Measurements from ENCODE around the gene SLC6A8. TPM values are rescaled to one million over a fixed set of nuclear protein-coding genes. Genes with fewer than 3 reads are reported as not detected.
"Not testable (repeated sequence)": the region's sequence is repeated elsewhere in the genome, so short reads cannot be mapped to it uniquely, and the experiment has no call there.

SLC6A8 gene
- total RNA-seq, 1 donor from 2014 or later: 5.9 TPM

- Mint-ChIP-seq H3K9me3 (no peaks in the 10 kb centered on the region), H3K36me3 (ENCODE audit: low read depth) (no peaks in the 10 kb centered on the region), H3K4me1 (ENCODE audit: low read depth) (peaks cover 7% of the 10 kb centered on the region), H3K4me3 (no peak overlapping the region), H3K27ac (no peak overlapping the region), H3K27me3 (ENCODE audit: insufficient read depth) (peaks cover 14% of the 10 kb centered on the region)
- intact Hi-C loops (cut with micrococcal nuclease): no loop called here
- no peak for DNase-seq (ENCODE audit: low spot score)
These were observed 15.9 kb upstream of the SLC6A8 start for GRCh38 chrX:153671589-153672530.

- Mint-ChIP-seq H3K27ac (no peak overlapping the region), H3K4me3 (no peak overlapping the region), H3K27me3 (ENCODE audit: insufficient read depth) (peaks cover 16% of the 10 kb centered on the region), H3K36me3 (ENCODE audit: low read depth) (no peaks in the 10 kb centered on the region), H3K9me3 (no peaks in the 10 kb centered on the region), H3K4me1 (ENCODE audit: low read depth) (peaks cover 4% of the 10 kb centered on the region)
- DNase-seq (ENCODE audit: low spot score): no peak
- intact Hi-C loops (cut with micrococcal nuclease): no loop called here
These were observed 14.9 kb upstream of the SLC6A8 start for GRCh38 chrX:153672531-153673427.

GRCh38 chrX:153673428-153674218 lies 14.1 kb upstream of the SLC6A8 start, which contains the start of gene PNCK:
Gene PNCK, minus strand, starts transcription at chrX:153673813. Its CDS starts 737 bp downstream, at chrX:153673076.
- DNase-seq (ENCODE audit: low spot score): no peak
- Mint-ChIP-seq H3K9me3 (no peaks in the 10 kb centered on the region), H3K27me3 (ENCODE audit: insufficient read depth) (peaks cover 16% of the 10 kb centered on the region), H3K36me3 (ENCODE audit: low read depth) (no peaks in the 10 kb centered on the region), H3K4me1 (ENCODE audit: low read depth) (no peaks in the 10 kb centered on the region), H3K4me3 (no peak within 1 kb of the TSS), H3K27ac (peak within 1 kb of the TSS; percentile 68)
- intact Hi-C loops (cut with micrococcal nuclease): no loop called here

- Mint-ChIP-seq H3K27me3 (ENCODE audit: insufficient read depth) (peaks cover 16% of the 10 kb centered on the region), H3K9me3 (no peaks in the 10 kb centered on the region), H3K4me3 (no peak overlapping the region), H3K36me3 (ENCODE audit: low read depth) (no peaks in the 10 kb centered on the region), H3K27ac (peak overlapping the region; percentile 68), H3K4me1 (ENCODE audit: low read depth) (no peaks in the 10 kb centered on the region)
- intact Hi-C loops (cut with micrococcal nuclease): no loop called here
- no peak for DNase-seq (ENCODE audit: low spot score)
These were observed 13.4 kb upstream of the SLC6A8 start for GRCh38 chrX:153674219-153674851.

- no peak for DNase-seq (ENCODE audit: low spot score)
- no peaks in the 10 kb centered on the region for H3K9me3 Mint-ChIP-seq
- no peak overlapping the region for H3K27ac Mint-ChIP-seq
- H3K4me3 Mint-ChIP-seq: no peak overlapping the region
- peaks cover 12% of the 10 kb centered on the region for H3K27me3 Mint-ChIP-seq (ENCODE audit: insufficient read depth)
- H3K4me1 Mint-ChIP-seq (ENCODE audit: low read depth): no peaks in the 10 kb centered on the region
- intact Hi-C loops (cut with micrococcal nuclease): no loop called here
- no peaks in the 10 kb centered on the region for H3K36me3 Mint-ChIP-seq (ENCODE audit: low read depth)
These were observed 6.6 kb upstream of the SLC6A8 start for GRCh38 chrX:153681175-153681574.

GRCh38 chrX:153683486-153683885 lies 4.2 kb upstream of the SLC6A8 start:
- H3K27me3 Mint-ChIP-seq (ENCODE audit: insufficient read depth): peaks cover 14% of the 10 kb centered on the region
- DNase-seq (ENCODE audit: low spot score); H3K27ac Mint-ChIP-seq; H3K4me1 Mint-ChIP-seq (ENCODE audit: low read depth); intact Hi-C loops (cut with micrococcal nuclease); H3K9me3 Mint-ChIP-seq; H3K36me3 Mint-ChIP-seq (ENCODE audit: low read depth); H3K4me3 Mint-ChIP-seq: not testable (repeated sequence)

GRCh38 chrX:153684467-153685155 lies 3.1 kb upstream of the SLC6A8 start:
- H3K27me3 Mint-ChIP-seq (ENCODE audit: insufficient read depth): peaks cover 14% of the 10 kb centered on the region
- no peaks in the 10 kb centered on the region for H3K36me3 Mint-ChIP-seq (ENCODE audit: low read depth)
- intact Hi-C loops (cut with micrococcal nuclease): no loop called here
- H3K4me1 Mint-ChIP-seq (ENCODE audit: low read depth): no peaks in the 10 kb centered on the region
- no peak overlapping the region for H3K27ac Mint-ChIP-seq
- DNase-seq (ENCODE audit: low spot score): no peak
- no peaks in the 10 kb centered on the region for H3K9me3 Mint-ChIP-seq
- no peak overlapping the region for H3K4me3 Mint-ChIP-seq

- peaks cover 12% of the 10 kb centered on the region for H3K27me3 Mint-ChIP-seq (ENCODE audit: insufficient read depth)
- no peaks in the 10 kb centered on the region for H3K36me3 Mint-ChIP-seq (ENCODE audit: low read depth)
- intact Hi-C loops (cut with micrococcal nuclease): no loop called here
- H3K4me3 Mint-ChIP-seq: no peak overlapping the region
- no peaks in the 10 kb centered on the region for H3K4me1 Mint-ChIP-seq (ENCODE audit: low read depth)
- H3K27ac Mint-ChIP-seq: no peak overlapping the region
- DNase-seq (ENCODE audit: low spot score): no peak
- no peaks in the 10 kb centered on the region for H3K9me3 Mint-ChIP-seq
These were observed 2.6 kb upstream of the SLC6A8 start for GRCh38 chrX:153685156-153685536.

- H3K36me3 Mint-ChIP-seq (ENCODE audit: low read depth): no peaks in the 10 kb centered on the region
- intact Hi-C loops (cut with micrococcal nuclease): no loop called here
- no peaks in the 10 kb centered on the region for H3K9me3 Mint-ChIP-seq
- no peak overlapping the region for H3K4me3 Mint-ChIP-seq
- no peak overlapping the region for H3K27ac Mint-ChIP-seq
- no peak for DNase-seq (ENCODE audit: low spot score)
- no peaks in the 10 kb centered on the region for H3K4me1 Mint-ChIP-seq (ENCODE audit: low read depth)
- peaks cover 10% of the 10 kb centered on the region for H3K27me3 Mint-ChIP-seq (ENCODE audit: insufficient read depth)
These were observed 1.7 kb upstream of the SLC6A8 start for GRCh38 chrX:153685751-153686696.

GRCh38 chrX:153686711-153687110 lies 1.0 kb upstream of the SLC6A8 start:
- H3K4me1 Mint-ChIP-seq (ENCODE audit: low read depth): no peaks in the 10 kb centered on the region
- no peaks in the 10 kb centered on the region for H3K9me3 Mint-ChIP-seq
- DNase-seq (ENCODE audit: low spot score): no peak
- intact Hi-C loops (cut with micrococcal nuclease): no loop called here
- H3K27ac Mint-ChIP-seq: no peak overlapping the region
- peak overlapping the region; percentile 5 for H3K4me3 Mint-ChIP-seq
- H3K27me3 Mint-ChIP-seq (ENCODE audit: insufficient read depth): peaks cover 10% of the 10 kb centered on the region
- no peaks in the 10 kb centered on the region for H3K36me3 Mint-ChIP-seq (ENCODE audit: low read depth)

- H3K4me1 Mint-ChIP-seq (ENCODE audit: low read depth): no peaks in the 10 kb centered on the region
- peaks cover 7% of the 10 kb centered on the region for H3K27me3 Mint-ChIP-seq (ENCODE audit: insufficient read depth)
- DNase-seq (ENCODE audit: low spot score): no peak
- no peaks in the 10 kb centered on the region for H3K9me3 Mint-ChIP-seq
- no peak overlapping the region for H3K27ac Mint-ChIP-seq
- H3K36me3 Mint-ChIP-seq (ENCODE audit: low read depth): no peaks in the 10 kb centered on the region
- intact Hi-C loops (cut with micrococcal nuclease): no loop called here
- H3K4me3 Mint-ChIP-seq: no peak overlapping the region
These were observed 345 bp downstream of the SLC6A8 start for GRCh38 chrX:153688071-153688470.

All from activated T-helper 1 cell treated with anti-CD3 and anti-CD28 coated beads, Interleukin-12 subunit alpha, Interleukin-12 subunit beta, Interleukin-2, Interleukin-4 antibody, amounts not matched to agents 30 ng/mL and 10 ng/mL and 1 ng/mL, durations not matched to agents 14 hours and 24 hours and 36 hours (primary cell).